NCI-H2081 (cell line): Measurements from ENCODE around the gene SUFU.

Experiments used
- DNase-seq, 2 experiments: peaks; one replicate each; lab custom pipeline; 2025; lab: John Stamatoyannopoulos, UW

SUFU gene

DNA sequence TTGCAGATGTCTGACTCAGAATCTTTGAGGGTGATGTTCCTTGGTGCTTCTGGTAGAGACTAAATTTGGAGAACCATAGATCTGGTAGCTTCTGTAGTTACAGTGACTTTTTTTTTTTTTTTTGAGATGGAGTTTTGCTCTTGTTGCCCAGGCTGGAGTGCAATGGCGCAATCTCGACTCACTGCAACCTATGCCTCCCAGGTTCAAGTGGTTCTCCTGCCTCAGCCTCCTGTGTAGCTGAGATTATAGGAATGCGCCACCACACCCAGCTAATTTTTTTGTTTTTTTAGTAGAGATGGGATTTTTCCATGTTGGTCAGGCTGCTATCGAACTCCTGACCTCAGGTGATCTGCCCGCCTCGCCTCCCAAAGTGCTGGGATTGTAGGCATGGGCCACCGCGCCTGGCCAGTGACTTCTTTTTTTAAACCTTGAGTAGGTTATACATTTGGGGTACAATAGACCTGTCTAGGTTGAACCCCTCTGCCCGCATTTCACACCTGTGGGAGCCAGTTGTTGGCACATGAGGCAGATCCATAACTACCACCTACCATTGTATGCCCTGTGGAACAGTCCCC, 47.0 kb downstream of the SUFU start:
- no peak for DNase-seq

DNA sequence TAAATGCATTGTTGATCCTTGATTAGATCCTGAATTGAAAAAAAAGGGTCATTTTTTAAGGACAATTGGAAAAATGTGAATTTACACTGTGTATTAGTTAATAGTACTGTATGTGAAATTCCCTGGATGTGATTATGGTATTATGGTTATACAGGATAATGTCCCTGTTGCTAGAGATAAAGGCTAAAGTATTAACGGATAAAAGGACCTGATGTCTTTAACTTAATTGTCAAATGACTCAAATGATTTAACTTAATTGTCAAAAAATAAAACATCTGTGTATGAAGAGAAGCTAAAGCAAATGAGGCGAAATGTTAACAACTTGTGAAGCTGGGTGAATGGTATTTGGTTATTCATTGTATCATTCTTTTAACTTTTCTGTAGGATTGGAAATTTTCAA, 48.8 kb downstream of the SUFU start:
- no peak for DNase-seq

DNA sequence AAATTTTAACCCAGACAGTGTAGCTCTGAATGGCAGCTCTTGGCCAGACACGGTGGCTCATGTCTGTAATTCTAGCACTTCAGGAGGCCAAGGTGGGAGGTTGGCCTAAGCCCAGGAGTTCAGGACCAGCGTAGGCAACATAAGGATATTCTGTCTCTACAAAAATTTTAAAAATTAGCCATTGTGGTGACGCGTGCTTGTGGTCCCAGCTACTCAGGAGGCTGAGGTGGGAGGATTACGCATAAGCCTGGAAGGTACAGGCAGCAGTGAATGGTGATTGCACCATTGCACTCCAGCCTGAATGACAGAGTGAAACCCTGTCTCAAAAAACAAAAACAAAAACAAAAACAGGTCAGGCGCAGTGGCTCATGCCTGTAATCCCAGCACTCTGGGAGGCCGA, 50.0 kb downstream of the SUFU start:
- no peak for DNase-seq

DNA sequence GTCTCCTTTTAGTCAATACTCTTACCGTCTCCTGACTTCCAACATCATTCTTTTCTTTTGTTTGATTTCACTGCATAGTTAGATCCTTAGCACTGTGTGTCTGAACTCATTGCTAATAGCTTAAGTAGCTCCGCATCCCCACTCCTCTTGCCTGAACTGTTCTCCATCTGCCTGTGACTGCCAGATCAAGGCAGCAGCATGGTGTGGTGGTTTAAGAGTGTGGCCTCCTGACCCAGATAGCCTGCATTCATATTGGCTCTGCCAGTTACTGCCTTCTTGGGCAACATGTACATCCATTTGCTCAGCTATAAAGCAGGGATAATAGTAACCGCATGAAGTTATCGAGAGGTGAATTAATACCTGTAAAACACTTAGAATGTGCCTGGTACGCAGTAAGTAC, 50.8 kb downstream of the SUFU start:
- no peak for DNase-seq

DNA sequence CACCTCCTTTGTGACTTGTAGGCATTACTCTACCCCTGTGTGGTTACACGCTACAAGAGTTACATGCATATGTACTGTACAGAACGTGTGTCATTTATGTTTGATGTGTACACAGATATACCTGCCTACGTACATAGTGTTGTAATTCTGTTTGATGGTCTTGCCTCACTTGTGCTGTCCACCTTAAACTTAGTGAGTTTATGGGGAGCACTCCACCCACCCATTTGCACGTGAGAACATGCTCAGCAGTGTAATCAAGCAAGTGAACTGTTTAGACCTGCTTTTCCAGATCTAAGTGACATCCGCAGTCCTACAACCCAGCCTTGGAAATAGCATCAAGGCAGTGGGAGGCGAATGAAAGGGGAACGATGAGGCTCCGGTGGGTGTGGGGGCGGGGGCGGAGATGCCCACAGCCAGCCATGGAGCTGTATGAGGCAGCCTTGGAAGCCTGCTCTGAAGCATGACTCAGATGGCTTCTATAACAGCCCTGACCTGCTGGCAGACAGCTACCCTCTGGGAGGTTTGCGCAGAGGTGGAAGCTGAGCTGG, 52.1 kb downstream of the SUFU start:
- DNase-seq = no peak

DNA sequence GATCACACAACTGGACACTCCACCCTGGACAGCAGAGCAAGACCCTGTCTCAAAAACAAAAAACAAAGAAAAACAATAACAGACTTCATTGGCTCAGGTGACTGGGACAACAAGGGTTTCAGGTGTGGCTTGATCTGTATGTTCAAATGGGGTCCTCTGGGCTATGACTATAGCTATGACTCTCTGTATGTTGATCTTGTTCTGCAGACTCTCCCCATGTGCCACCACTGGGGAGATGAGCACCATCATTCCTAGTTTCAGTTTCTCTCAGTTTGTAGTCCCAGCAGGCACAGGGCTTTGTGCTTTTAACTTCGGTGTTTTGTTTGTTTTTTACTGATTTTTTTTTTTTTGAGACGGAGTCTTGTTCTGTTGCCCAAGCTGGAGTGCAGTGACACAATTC, 53.8 kb downstream of the SUFU start:
- no peak for DNase-seq

DNA sequence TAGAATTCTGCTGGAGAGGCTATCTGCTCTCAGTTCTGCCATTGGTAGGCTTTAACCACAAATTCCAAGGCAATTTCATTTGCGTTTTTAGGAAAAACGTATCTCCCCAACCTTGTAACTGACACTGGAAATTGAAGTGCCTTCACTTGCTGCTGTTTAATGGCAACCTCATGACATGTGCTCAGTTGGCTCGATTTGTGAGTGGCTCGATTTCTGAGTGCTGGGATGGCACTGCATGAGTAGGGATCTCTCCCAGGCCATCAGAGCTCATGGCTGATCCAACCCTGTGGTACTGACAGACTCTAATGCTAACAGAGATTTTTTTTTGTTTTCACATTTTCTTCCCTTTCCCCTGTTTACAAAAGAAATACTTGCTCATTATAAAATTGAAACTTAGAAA, 56.0 kb downstream of the SUFU start:
- no peak for DNase-seq

DNA sequence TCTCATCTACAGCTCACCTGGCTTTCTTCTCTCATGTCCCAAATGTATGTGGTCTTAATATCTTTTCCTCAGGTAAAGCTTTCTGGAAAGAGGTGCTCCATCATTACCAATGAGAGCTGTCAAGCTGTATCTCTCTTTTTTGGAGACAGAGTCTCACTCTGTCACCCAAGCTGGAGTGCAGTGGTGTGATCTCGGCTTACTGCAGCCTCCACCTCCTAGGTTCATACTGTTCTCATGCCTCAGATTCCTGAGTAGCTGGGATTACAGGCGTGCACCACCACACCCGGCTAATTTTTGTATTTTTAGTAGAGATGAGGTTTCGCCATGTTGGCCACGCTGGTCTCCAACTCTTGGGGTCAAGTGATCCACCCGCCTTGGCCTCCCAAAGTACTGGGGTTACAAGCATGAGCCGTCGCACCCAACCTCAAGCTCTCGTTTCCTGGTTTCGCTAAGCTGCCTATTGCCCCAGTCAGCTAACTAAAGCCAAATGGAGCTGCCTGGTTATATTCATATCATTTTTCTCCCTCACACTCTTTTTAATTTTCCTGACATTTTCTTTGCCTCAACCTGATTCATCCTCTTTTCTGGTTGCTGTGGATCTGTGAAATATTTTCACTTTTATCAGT, 60.5 kb downstream of the SUFU start:
- DNase-seq = no peak

DNA sequence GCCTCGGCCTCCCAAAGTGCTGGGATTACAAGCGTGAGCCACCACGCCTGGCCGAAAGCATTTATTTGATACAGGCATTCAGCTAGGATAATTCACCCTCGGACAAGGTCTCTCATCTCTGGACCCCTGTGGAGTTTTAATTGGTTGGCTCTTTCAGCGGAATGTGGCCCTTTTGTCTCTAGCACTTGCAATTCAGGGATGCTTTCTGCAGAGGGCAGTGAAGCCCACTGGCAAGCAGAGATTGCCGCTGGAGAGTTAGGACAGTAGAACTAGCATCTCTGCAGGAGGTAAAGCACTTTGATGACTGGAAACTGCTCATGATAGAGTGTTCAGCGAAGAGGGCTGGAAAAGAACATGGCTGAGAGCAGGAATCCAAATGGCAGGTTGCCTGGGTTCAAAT, 62.0 kb downstream of the SUFU start:
- DNase-seq = no peak

DNA sequence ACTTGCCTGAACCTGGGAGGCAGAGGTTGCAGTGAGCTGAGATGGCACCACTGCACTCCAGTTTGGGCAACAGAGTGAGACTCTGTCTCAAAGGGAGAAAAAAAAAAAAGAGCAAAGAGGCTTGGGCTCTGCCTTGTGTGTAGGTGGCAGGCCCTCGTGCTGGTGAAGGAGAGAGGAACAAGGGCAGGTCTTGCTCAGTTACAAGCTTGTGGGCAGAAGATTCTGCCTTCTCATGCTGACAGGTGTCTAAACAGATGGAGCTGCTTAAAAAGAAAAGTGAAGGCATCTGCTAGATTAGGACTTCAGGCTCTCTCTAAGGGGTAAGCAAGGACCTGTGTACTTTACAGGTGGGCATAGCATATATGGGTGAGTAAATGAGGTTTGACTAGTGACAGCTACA, 75.0 kb downstream of the SUFU start:
- DNase-seq = no peak

DNA sequence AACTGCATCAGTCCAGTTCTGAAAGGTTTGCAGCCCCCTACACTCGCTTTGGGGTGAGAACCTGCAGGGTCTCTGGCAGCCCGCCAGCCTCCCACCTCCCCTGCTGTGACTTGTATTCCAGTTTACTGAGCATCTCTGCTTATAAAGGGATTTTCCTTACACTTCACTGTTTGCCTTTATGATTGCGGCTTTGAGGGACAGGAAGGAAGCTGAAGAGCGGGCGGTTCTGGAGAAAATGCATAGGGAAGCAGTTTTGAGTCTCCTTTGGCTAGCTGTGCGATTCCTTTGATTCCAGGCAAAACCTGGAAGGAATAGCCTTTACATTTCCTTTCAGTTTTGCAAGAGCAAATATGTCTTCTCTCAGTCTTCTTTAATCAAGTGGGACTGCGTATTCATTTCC, 75.6 kb downstream of the SUFU start:
- DNase-seq = no peak

DNA sequence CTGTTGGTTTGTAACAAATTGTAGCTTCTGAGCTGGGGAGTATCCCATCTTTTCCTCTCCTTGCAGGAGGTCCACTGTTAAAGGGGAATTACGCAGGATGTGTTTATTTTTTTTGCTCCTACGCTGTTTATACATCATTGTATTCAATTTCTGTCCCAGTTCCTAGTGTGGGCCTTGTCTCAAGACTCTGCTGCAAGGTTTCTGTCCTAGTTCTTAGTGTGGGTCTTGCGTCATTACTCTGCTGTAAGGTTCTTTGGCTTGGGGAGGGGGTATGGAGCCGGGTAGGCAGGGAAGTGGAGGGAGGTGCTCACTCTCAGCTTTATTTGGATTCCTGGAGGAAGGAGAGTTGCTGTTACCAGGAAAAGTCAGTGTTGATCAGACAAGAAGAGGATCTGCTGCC, 76.5 kb downstream of the SUFU start:
- no peak for DNase-seq

DNA sequence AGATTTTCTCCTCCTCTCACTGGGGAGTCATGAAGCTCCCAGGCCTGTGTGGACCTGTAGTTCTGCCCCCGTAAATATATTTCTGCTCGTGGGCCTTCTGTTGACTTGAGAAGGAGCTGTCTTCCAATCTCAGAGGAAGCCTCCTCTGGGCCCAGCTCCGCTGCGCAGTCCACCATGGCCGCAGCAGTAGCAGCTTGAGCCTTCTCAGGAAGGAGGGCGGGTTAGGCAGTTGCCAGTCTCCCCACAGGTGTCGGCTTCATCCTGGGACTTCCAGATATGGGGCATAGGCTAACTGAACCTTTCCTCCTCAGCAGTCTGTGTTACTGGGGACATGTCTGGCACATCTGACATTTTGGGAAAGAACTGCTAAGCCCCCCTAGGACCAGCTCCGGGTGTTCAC, 77.6 kb downstream of the SUFU start:
- DNase-seq = no peak

DNA sequence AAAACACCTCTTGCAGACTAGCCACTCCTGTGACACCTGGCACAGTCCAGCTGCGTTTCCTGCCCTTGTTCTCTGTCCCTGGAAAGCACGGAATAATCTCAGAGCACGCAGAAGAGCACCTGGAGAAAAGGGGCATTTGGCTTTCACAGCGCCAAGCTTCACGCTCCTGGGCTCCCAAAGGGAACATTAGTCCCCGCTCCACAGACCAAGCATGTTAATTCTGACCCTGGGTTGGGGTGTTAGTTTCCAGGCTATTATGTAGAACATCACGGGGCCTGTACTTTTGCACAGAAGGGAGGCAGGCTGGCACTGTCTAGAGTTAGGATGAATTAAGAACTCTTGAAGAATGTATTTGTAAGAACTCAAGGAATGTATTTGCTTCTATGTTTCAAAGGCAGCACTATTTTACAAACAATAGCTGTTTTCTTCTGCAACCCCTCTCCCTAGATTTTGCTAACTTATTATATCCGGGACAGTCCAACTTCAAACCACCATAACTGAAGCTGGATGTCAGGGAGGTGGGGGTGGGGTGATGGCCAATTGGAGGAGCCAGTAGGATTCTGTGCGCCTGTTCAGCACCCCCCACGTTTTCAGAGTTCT, 78.3 kb downstream of the SUFU start:
- no peak for DNase-seq

DNA sequence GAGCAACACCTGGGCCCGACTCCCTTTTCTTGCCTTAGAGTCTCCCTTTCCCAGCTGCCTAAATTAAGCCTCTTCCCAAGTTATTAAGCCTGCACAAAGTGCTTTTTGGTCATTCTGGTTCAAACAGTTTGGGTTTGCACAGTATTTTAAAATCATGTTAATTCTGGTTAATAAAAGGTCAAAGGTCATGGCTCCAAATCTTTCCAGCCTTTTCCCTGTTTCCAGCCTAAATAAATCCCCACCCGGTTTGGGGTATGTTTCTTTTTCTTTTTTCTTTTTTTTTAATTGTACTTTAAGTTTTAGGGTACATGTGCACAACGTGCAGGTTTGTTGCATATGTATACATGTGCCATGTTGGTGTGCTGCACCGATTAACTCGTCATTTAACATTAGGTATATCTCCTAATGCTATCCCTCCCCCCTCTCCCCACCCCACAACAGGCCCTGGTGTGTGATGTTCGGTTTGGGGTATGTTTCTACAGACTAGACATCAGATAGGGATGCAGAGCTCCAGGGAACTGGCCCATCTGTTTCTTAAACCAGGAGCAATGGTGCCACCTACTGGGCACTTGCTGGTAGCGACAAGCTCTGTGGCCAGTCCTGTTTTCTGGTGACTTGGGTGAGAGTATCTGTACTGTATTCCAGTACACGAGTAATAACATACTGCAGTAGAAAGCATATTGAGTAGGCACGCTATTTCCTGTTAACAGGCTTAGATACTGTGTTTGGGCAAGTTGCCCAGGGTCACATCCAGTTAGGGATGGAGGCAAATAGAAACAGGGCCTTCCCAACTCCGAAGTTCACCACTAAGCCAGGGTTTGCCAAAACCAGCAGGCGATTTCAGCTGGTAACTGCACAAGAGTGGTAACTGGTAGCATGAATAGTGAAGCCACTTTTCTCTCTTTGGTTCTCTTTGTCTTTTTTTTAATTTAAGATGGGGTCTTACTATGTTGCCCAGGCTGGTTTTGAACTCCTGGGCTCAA, 80.0 kb downstream of the SUFU start:
- peak; percentile 73 to 78 for DNase-seq

DNA sequence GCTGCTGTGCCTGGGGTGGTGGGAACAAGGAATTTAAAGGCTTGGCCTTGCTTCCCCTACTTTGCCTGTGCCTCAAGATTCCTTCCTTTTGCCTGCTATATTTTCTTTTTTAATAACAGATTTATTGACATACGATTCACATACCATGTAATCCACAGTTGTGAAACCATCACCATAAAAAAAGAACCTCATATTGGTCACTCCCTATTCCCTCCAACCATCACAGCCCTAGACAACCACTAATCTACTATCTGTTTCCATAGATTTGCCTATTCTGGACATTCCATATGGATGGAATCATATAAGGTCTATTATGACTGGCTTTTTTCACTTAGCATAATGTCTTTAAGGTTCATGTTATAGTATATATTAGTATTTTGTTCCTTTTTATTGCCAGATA, 81.3 kb downstream of the SUFU start:
- no peak for DNase-seq

DNA sequence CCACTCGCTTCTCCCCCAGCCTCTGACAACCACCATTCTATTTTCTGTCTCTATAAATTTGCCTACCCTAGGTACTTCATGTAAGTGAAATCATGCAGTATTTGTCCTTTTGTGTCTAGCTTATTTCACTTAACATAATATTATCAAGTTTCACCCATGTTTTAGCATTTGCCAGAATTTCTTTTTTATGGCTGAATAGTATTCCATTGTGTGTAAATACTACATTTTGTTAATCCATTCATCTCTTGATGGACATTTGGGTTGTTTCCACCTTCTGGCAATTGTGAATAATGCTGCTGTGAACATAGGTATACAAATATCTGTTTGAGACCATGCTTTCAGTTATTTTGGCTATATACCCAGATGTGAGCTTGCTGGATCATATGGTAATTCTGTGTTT, 83.1 kb downstream of the SUFU start:
- no peak for DNase-seq

DNA sequence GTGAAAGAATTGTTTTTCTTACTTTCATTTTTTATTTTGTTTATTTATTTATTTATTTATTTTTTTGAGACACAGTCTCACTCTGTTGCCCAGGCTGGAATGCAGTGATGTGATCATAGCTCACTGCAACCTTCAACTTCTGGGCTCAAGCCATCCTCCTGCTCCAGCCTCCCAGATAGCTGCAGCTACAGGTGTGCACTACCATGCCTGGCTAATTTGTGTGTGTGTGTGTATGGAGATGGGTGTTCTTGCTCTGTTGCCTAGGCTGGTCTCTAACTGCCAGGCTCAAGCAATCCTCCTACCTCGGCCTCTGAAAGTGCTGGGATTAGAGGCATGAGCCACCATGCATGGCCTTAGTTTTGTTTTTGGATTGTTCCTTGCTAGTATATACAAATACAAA, 85.1 kb downstream of the SUFU start:
- no peak for DNase-seq

DNA sequence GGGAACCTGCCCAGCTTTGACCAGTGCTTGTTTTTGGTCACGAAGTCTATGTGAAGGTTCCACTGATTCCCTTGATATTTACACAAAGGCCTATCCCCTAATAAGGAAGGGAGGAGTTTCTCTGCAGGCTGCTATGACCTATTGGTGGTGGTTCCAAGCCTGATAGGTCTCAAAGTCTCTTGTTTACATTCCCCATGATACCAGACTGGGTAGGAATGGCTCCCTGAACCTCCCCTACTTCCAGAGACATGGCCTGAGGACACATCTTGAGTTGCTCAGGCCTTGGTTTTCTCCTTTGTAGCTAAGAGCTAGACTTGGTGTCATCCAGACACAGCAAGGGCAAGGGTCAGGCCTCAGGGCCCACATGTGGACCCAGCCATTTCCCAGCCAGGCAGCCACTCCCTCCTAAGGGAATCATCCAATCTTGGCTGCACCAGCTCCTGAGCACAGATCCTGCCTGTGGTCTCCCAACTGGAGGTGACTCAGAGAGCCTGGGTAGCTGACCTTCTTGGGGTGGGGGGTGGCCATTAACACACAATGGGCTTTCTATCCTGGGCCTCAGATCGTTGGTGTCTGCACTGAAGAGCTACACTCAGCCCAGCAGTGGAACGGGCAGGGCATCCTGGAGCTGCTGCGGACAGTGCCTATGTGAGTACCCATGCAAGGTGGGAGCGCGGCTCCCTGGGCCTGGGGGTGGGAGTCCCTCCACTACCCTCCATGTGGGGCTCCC, 89.5 kb downstream of the SUFU start:
- DNase-seq = no peak

DNA sequence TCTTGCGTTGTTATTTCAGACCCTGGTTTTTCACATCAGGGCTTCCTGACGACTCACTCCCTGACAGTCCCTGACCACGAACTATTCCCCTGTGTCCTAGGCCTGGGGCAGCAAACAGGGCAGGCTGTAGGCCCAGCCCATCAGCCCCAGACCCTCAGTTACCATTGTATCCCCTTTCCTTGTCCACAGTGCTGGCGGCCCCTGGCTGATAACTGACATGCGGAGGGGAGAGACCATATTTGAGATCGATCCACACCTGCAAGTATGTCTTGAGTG, 90.0 kb downstream of the SUFU start:
- no peak for DNase-seq

DNA sequence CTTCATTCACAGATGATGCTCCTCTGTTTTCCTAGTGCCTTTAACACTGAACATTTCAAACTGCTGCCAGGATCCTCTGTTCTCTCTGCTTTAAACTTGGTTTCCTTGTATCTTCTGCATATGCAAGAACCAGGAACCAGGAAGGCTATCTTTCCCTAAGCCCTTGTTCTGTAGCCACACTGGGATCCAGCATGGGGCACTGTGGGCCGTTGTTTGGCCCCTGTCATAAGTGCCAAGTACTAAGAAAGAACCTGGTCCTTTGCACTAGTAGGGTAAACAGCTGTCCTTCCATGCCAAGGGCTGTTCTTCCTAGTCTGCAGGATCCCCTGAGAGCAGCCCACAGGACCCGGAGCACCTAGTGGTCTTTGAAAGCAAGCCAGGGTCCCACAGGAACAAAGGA, 91.5 kb downstream of the SUFU start:
- no peak for DNase-seq

DNA sequence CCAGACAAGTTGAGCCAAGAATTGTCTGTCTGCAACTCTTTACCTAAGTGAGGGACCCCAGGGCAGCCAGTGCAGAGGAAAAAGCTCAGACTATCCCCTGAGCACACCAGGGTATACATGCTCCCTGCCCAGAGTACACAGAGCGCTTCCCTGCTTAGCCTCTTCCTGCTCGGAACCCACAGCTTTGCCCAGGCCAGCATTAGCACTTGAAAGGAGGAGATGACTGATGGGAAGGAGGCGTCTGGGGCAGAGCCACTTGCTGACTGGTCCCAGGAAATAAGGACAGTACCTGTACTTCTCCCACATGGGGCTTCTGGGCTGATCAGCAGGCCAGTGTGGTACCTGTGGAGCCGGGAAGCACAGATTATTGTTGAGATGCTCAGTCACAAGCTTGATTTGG, 92.1 kb downstream of the SUFU start:
- DNase-seq = no peak
